Hindlimb muscle (tissue), 1 donor: ENCODE measurements around the gene CHIA. TPM values are rescaled to one million over a fixed set of nuclear protein-coding genes. Genes with fewer than 3 reads are reported as not detected.

ENCODE experiments used
- DNase-seq: peaks from one replicate; pipeline ENCODE4 v3.0.0-alpha.2; 2013
- polyA plus RNA-seq: library from polyadenylated mRNA; unstranded; fragments of 120-200 nt; gene quantifications from one replicate; pipeline ENCODE4 v1.2.1, GENCODE V29; 2013; ENCODE audit not compliant: insufficient read length

Gene CHIA
- not detected for polyA plus RNA-seq

DNA sequence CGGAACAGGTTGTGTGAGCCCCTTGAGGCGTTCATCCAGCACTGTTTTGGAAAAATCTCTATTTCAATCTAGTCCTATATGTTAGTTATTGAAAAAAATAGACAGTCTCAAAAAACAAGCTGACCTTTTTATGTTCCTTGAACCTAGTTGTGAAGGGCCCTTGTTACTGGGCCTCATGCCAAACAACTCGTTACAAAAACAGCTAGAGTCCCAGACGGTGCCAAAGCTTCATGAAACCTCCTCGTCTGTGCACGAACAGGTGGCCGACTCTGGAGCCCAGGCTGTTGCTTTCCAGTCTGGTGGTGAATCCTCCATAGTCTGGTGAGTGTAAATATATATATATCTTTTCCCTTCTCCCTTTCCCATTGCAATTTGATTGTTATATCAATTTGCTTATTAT, at the start of gene CHIA:
Gene CHIA, plus strand, starts transcription at position 222 of the 400 bp plus-strand sequence. CDS start 19,617 bp downstream, outside the sequence.
- no peak for DNase-seq

DNA sequence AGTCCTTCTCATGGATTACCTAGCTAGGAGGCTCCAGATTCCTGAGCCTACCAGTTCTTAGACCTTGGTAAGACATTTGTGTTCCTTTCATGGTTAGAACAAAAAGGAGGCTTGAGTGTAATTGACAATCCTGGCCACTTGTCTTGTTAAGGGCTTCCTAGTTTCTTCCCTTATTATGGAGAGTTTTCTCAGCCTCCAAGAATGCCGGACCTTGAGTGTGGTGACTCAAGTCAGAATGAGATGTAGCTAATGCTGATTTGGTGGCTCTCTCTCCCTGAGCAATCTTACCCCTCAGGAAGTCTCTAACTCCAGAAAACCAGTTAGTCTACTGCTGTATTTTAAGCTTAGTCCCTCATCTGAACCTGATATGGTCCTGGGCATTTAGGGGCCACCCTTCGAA, 48.9 kb upstream of the CHIA start:
- DNase-seq = no peak

DNA sequence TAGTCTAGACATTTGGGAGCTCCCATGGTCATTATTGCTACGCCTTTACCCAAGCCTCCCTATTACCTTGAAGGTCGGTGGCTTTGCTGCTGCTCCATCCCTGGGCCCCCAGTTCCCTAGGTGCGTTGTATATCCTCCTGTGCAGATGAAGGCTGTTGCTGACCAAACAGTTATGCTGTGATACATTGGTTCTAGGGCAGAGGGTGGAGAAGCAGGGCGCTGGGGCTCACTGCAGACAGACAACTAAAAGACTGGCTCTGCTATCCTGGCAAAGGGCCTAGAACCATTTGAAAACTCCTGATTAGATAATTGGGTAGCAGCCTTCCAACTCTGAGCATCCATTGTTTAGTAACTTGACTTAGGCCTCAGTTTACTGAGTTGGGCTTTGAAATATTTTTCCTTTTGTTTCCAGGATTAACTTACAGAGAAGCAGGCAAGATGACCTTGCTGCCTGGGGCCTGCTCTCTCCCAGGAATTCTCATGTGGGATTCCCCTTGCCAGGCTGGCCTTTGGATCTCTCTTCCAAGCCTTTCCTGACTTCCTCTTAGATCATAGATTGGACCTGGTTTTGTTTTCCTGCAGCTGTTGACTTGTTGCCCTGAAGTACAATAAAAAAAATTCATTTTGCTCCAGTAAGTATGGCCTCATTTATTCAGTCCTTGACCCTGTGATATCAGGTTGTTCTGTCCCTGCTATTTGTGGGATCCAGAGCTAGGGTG, 47.7 kb upstream of the CHIA start:
- no peak for DNase-seq

DNA sequence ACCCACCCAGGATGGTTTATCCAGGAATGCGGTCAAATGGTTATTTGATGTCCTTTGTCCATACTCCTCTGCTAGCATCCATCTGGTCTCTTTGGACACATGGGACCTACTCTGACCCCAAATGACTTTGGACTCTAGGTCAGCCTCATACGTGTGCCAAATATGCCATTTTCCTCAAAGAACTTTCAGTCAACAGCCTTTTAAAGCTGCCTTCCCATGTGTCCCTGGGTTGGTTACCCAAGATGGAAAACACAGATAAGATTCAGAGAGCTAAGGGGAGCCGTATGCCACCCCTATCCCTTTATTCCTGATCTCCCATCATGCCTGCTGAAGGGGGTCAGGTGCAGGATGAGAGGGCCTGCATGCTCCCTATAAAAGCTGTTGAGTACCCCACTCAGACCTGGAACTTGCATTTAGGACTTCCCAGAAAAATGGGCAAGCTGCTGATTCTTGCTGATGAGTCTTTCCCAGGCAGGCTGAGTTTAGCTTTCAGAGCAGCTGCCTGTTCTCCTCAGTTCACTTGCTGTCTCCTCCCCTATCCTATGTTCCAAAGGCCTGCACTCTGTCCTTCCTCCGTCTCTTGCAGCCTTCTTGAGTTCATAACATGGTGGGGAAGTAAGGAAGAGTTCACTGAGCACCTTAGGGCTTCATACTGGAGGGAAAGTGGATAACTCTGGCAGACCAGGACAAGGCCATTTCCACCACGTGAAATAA, 43.4 kb upstream of the CHIA start:
- DNase-seq = no peak

DNA sequence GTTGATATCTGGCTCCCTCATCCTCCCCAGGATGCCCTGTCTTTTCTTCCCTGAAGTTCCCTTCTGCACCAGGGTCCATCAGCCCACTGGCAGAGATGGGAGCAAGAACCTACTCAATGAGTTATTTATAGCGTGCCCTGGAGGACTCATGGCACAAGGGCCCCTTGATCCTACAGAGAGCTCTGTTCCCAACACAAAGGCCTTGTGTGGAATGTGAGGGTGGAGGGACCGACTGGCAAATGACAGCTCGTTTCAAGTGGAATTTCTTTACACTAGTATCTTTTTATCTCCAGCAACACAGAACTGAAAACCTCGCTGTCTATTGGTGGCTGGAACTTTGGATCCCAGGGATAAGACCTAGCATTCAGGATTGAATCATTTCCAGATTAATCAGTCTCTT, 40.7 kb upstream of the CHIA start:
- DNase-seq = no peak

DNA sequence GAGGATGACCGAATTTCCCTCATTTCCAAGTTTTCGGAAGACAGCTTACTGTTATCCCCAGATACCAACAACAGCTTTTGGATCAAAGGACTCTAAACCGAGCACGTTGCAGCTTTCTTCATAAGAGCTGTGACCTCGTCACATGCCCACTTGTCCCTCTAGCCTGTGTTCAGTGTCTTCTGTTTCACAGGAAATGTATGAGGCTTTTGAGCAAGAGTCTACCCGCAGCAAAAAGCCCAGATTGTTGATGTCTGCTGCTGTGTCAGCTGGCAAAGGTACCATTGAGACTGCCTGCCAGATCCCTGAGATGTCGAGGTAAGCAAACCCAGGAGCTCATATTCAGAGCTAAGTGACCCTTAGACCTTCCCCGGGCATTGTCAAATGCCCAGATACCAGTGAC, 39.1 kb upstream of the CHIA start:
- DNase-seq = no peak

DNA sequence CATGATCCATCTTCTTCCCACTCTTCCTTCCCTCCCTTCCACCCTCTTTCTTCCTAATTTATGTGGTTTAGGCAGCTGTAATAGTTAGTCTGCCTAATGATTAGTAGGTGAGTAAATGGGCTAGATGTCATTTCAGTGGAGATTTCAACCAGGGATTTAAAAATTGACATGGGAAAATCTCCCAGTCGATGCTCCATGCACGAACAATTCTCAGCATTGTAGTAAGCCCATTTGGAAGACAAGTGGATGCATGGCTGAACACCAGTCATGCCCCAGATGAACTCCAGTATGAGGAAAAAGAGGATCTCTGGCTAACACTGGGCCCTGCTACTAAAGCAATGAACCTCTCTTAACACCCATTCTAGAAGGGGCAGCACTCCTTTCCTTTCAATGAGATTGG, 37.9 kb upstream of the CHIA start:
- no peak for DNase-seq

DNA sequence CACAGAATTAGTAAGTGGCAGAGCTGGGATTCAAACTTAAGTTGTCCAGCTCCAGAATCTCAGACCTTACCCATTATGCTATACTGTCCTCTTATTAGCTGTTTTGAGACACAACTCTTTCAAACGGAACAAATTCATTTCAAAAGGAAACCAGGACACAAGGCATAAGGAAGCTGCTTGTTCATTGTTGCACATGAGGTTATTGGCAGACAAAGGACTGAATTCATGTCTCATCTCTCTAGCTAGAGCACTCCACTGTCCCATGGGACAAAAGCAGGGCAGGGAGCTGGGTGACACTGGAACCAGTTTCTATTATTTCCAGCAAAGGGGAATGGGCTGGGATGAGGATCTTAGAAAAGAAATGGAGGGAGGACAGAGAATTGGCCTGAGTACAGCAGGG, 36.8 kb upstream of the CHIA start:
- DNase-seq = no peak

DNA sequence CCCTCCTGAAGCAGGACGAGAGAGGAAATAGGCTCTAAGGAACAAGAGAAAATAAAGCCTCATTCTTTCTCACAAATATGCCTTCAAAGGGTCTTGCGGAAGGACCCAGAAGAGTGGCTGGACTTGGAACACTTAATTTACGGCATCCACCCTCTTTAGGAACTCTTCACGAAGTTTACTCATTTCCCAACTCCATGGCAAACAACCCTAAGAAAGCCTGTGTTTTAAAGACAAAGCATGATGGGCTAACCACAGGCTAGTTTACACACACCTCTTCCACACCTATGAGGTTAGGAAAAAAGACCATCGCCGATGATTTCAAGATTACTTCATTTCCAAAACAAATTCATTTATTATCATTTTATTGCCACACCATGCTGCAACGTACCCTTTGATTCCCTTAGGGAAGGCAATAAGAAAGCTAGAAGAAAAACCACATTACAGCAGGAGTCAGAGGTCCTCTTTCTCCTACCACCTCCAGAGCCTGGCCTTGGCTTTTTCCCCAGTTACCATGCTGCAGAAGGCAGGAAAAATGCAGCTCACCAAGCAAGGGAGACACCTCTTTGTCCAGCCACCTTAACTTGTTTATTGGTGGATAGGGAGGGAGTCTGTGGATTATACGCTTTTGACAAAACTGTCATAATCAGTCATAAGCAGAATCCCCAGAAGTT, 33.5 kb upstream of the CHIA start:
- no peak for DNase-seq

DNA sequence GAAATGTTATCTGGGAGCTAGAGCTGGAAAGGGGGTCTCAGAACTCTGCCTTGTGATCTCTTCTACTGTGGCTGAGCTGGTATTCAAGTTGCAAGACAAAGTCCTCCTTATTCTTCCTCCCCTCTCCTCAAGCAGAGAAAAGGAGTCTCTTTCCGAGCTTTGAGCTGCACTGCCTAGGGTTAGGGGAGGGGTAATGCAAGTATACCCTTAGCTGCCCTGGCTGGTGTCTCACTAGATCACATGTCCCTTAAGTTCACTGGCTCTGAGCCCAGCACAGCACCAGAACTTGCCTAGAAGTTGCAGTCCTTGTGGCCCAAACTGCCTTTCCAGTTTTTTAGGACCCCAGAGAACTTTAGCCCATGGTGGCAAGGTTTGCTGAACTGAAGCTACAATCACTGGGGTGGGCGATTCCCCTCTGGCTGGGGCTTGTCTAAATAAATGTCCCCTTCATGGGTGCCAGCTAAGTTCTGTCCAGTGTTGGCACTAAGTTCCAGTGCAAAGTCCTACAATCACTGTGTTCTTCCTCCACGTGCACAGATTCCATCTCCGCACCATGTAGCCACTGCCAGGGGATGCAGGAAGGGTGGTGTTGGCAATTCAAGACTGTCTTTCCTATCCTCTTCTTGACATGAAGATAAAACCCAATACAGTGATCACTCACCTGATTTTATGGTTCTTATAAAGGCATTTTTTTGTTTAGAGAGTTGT, 22.7 kb upstream of the CHIA start:
- no peak for DNase-seq

DNA sequence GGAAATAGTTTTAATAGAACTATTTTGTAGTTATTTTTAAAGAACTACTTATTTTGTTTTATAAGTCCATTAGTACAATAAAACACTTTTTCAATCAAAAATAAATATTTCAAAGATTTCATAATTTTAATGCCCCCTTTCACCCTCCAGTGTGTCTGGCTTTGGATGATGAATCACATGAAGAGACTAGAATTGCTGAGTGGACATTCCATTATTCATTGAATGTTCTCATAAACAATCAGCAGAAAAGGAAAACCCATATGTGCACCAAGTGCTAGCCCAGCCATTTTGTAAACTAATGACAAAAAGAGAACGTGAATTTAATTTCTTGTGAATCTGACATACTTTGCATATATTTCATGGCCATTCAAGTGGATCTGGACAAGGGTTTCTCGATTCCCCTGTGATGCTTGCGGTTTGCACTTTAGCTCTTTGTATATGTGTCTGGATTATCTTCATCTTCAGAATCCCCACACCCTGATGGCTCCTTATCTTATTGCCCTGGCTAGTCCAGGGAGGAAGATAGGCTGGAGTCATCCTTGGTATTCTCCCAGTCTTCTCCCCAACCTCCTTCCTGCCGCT, 20.7 kb upstream of the CHIA start:
- DNase-seq = no peak

DNA sequence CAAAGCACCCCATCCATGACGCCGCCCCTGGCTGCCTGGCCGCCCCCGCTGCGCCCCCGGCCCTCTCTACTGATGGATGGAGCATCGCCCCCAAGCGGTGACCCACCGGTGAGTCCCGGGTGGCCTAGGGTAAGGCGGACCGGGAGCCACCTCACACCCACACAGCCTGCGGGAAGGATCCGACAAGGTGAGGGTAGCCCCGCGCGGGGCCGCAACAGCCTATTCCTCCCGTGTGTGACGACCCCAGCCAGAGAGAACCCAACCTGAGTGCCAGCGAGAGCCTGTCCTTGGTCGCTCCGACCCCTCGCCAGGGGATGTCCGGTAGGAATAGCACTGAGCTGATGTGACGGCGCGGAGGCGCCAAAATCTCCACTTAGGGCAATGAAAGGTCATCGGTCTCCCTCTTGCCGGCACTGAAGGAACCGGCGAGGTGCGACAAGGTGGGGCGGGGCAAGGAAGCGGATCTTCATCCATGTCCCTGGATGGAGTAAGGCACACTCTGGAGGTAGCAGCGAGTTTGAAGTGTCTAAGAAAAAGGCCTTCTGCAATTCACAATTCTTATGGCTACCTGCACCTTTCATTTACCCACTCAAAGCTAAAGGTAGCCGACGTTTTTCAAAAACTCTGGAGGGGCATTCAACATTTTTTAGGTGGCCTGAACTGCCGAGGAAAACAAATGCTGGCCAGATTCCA, 19.7 kb upstream of the CHIA start:
- DNase-seq = no peak

DNA sequence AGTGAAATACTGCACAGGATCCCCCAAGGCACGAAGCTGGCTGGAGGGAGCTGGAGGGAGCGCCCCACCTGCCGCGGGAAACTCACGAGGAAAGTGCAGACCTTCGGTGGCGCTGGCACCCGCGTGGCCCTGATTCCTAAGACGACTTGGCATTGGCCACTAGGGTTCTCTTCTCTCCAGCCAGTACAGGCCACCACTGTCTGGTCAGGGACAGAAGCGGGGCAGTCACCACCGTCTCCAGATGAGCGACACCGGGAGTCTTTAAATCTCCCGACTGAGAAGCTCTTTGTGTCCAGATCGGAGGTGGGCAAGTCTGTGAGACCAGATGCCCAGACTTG, 19.2 kb upstream of the CHIA start:
- no peak for DNase-seq

DNA sequence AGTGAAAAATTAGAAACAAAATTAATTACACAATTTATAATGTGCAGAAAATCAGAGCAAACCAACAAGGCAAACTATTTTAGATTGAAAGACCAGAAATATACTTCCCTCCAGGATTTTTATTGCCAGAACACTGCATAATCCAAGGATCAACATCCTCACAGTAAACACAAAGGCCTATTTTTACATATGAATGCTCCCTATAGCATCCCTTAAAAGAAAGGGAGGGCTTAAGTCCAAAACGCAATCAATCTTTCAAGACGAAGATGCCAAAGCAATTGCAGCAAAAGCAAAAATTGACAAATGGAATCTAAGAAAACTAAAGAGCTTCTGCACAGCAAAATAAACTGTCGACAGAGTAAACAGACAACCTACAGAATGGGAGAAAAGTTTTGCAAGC, 18.6 kb upstream of the CHIA start:
- no peak for DNase-seq

DNA sequence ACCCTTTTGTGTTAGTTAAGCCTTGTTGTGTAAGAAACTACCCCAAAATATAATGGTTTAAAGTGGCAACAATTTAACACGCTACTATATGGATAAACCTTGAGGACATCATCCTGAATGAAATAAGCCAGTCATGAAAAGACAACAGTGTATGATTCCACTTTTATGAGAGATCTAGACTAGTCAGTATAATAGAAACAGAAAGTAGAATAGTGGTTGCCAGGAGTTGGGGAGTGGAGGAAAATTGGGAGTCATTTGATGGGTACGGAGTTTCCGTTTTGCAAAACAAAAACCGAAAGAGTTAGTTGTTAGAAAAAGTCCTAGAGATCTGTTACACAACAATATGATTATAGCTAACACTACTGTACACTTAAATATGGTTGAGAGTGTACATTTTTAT, 16.0 kb upstream of the CHIA start:
- no peak for DNase-seq

DNA sequence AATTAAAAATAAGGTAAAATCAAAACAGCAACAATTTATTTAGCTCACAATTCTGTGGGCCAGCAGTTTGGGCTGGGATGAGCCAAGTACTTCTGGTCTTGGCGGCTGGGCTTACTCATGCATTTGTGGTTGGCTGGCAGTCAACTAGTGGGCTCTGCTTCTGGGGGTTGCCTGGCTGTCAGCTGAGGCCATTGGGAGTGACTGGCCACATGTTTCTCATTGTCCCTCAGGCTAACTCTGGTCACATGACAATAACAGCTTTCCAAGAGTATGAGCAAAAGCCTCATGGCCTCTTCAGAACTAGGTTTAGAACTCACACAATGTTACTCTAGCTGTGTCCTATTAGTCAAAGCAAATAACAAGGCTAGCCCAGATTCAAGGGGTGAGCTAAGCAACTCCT, 15.6 kb upstream of the CHIA start:
- DNase-seq = peak; percentile 4

DNA sequence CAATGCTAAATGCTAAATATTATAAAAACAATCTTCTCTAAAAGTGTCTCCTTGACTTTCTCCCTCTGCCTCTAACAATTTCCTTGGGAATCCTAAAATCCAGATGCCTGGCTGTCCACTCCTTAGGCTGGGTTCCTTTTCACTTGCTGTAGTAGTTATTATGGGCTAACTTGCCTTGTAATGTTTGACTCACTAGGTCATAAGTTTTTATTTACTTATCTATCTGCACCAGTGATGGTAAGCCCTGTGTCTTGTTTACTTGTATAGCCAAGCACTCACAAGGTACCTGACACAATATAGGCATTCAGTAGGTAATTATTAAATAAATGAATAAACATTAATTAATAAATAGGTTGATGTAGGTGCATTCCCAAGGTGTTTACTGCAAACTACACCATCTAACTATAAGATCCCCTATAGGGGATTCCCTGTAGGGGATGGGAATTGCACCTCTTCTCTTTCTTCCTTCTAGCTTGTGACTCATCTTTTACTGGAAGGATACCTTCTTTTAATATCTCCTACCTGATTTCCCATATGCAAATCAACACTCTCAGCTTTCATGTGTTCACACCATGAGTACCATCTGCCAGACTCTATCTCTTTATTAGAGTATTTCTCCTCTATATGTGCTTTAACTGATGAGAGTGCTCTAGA, 14.7 kb upstream of the CHIA start:
- no peak for DNase-seq

DNA sequence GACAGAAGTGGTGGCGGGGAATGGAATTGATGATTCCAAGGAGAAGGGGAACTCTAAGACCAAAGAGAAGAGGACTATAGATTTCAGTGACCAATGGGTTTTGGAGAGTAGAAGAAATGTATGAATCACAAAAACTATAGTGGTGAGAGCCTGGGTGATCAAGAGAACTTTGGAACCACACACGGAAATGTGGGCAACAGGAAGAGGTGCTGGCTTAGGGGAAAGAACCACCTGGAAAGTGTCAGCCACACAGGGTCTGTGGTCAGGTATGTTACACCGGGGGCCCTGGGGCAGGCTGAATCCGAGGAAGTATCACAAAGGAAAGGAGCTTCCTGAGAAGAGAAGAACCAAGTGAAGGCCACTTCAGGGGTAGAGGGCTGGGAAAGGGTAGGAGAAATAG, 11.5 kb upstream of the CHIA start:
- no peak for DNase-seq

DNA sequence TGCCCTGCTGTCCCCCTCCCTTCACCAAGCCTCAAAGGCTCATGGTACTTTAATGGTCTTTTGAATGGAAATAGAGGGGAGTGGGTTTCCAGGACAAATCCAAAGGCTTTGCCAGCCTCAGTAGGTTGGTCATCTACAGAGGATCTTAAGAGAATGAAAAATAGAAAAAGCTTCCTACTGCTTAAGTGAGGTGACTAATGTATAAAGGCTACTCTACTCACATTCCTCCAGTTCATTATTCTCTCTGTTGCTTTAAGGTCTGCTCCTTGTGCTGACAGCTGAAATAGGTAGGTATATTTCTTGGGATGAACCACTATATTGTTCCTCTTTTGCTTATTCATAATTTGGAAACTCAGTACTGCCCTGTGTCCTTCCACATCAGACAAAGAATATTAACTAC, 10.4 kb upstream of the CHIA start:
- no peak for DNase-seq

DNA sequence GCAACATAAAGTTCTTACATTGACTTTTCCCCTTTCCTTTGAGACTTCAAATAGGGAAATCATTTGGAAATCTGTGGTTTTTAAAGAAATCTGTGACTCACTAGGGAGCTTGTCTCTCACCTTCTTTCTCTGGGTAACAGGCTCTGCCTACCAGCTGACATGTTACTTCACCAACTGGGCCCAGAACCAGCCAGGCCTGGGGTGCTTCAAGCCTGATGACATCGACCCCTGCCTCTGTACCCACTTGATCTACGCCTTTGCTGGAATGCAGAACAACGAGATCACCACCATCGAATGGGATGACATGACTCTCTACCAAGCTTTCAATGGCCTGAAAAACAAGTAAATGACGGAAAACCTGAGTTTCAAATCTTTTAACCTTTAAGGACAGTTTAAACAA, 9.2 kb upstream of the CHIA start:
- no peak for DNase-seq

DNA sequence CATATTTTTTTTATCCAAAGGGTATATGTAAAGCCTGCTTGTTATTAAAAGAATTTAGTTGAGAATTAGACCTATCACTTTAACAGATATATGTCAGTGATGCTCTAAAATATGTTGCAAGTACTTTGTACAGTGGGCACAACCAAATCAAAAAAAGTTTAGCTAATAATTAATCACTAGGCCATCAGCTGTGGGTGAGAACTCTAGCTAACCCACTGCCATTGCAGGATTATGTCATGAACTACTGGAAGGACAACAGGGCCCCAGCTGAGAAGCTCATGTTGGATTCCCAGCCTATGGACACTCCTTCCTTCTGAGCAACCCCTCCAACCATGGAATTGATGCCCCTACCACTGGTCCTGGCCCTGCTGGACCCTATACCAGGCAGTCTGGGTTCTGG, 6.8 kb upstream of the CHIA start:
- no peak for DNase-seq

DNA sequence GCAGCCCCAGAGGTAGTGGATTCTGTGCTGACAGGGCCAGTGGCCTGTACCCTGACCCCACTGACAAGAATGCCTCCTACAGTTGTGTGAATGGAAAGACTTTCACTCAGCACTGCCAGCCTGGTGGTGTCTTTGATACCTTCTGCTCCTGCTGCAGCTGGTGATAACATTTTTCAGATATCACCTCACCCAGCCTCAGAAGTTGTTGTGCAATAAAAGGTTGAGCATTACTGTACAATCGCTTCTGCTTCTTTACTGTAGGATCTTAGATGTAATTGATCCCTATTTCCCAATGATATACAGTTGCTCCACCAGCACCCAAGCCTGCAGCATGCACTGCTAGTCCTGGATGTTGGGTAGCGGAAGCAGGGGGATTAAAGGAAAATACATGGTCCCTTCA, 4.8 kb upstream of the CHIA start:
- DNase-seq = no peak
